Measurements from ENCODE around the gene KRR1.
"Not testable (repeated sequence)": the region's sequence is repeated elsewhere in the genome, so short reads cannot be mapped to it uniquely, and the experiment has no call there.

Gene KRR1

GRCh38 chr12:75525263-75525662, 13.9 kb upstream of the KRR1 start:
- no peak for DNase-seq (ENCODE audit: low read depth in 2 of 2)

- not testable (repeated sequence) for DNase-seq (ENCODE audit: low read depth in 2 of 2)
These were observed 10.7 kb upstream of the KRR1 start for GRCh38 chr12:75522124-75522523.

- DNase-seq (ENCODE audit: low read depth in 2 of 2), result not testable (repeated sequence)
These were observed 9.8 kb upstream of the KRR1 start for GRCh38 chr12:75521224-75521623.

- DNase-seq (ENCODE audit: low read depth in 2 of 2), result no peak
These were observed 1.8 kb downstream of the KRR1 start for GRCh38 chr12:75509621-75510020.

GRCh38 chr12:75508159-75508558, 3.2 kb downstream of the KRR1 start:
- DNase-seq (ENCODE audit: low read depth in 2 of 2), result no peak

GRCh38 chr12:75507086-75507485, 4.3 kb downstream of the KRR1 start:
- DNase-seq (ENCODE audit: low read depth in 2 of 2), result no peak

GRCh38 chr12:75505706-75506312, 5.6 kb downstream of the KRR1 start:
- DNase-seq (ENCODE audit: low read depth in 2 of 2), result no peak

GRCh38 chr12:75503866-75504265, 7.5 kb downstream of the KRR1 start:
- no peak for DNase-seq (ENCODE audit: low read depth in 2 of 2)

GRCh38 chr12:75503459-75503858, 8.0 kb downstream of the KRR1 start:
- DNase-seq (ENCODE audit: low read depth in 2 of 2), result no peak

- no peak for DNase-seq (ENCODE audit: low read depth in 2 of 2)
These were observed 20.2 kb downstream of the KRR1 start for GRCh38 chr12:75491169-75491568.

- DNase-seq (ENCODE audit: low read depth in 2 of 2), result no peak
These were observed 21.7 kb downstream of the KRR1 start for GRCh38 chr12:75489613-75490210.

GRCh38 chr12:75489187-75489586, 22.2 kb downstream of the KRR1 start:
- no peak for DNase-seq (ENCODE audit: low read depth in 2 of 2)

GRCh38 chr12:75488553-75488952, 22.9 kb downstream of the KRR1 start:
- no peak for DNase-seq (ENCODE audit: low read depth in 2 of 2)

GRCh38 chr12:75487308-75487707, 24.1 kb downstream of the KRR1 start:
- DNase-seq (ENCODE audit: low read depth in 2 of 2), result no peak

- DNase-seq (ENCODE audit: low read depth in 2 of 2), result not testable (repeated sequence)
These were observed 27.0 kb downstream of the KRR1 start for GRCh38 chr12:75484450-75484849.

- DNase-seq (ENCODE audit: low read depth in 2 of 2), result no peak
These were observed 28.0 kb downstream of the KRR1 start for GRCh38 chr12:75483431-75483830.

GRCh38 chr12:75482646-75483045, 28.8 kb downstream of the KRR1 start:
- DNase-seq (ENCODE audit: low read depth in 2 of 2), result no peak

- DNase-seq (ENCODE audit: low read depth in 2 of 2), result no peak
These were observed 29.6 kb downstream of the KRR1 start for GRCh38 chr12:75481774-75482173.

GRCh38 chr12:75481013-75481705, 30.2 kb downstream of the KRR1 start:
- no peak for DNase-seq (ENCODE audit: low read depth in 2 of 2)

GRCh38 chr12:75480469-75480949, 30.9 kb downstream of the KRR1 start, which contains the start of gene GLIPR1:
Gene GLIPR1, plus strand, starts transcription at chr12:75480755. Its CDS starts 126 bp downstream, at chr12:75480881.
- peak; percentile 35 to 49 for DNase-seq (ENCODE audit: low read depth in 2 of 2)

GRCh38 chr12:75479963-75480461, 31.4 kb downstream of the KRR1 start:
- no peak for DNase-seq (ENCODE audit: low read depth in 2 of 2)

GRCh38 chr12:75478116-75478794, 33.2 kb downstream of the KRR1 start:
- no peak for DNase-seq (ENCODE audit: low read depth in 2 of 2)

Measured in activated CD8-positive, alpha-beta memory T cell treated with anti-CD3 and anti-CD28 coated beads for 4 hours (primary cell).